ENCODE measurements around the gene TMEM236.

Gene TMEM236

GRCh38 chr10:17768496-17768895 is 16.5 kb downstream of the TMEM236 start:
- DNase-seq (ENCODE audit: low spot score) = no peak
- TF ChIP-seq CTCF (IDR thresholded peaks at IDR 0.05; ENCODE audit: borderline replicate concordance, control extremely low read depth, extremely low read depth, insufficient read depth, missing control alignments) = no peak
- in situ Hi-C loops (cut with MboI; ENCODE audit: low sequenced_read_pairs, unreplicated experiment) = no loop called here

DNA sequence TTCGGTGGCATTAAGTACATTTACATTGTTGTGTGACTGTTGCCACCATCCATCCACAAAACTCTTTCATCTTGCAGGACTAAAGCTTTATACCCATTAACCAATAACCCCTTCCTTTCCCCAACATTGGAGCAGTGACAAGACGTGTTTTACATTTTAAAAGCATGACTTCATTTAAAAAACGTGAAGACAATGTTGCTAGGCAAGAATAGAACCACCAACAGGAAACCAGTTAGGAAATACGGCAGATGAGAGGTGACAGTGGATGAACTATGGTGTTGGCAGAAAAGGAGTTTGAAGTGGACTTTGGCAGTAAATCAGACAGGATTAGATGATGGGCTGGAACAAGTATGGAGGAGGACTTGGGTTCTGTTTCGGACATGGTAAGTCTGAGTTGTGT is 17.0 kb downstream of the TMEM236 start:
- DNase-seq (ENCODE audit: low spot score) = no peak
- in situ Hi-C loops (cut with MboI; ENCODE audit: low sequenced_read_pairs, unreplicated experiment) = no loop called here
- TF ChIP-seq CTCF (IDR thresholded peaks at IDR 0.05; ENCODE audit: borderline replicate concordance, control extremely low read depth, extremely low read depth, insufficient read depth, missing control alignments) = no peak

GRCh38 chr10:17771017-17771416 is 19.0 kb downstream of the TMEM236 start:
- no peak for DNase-seq (ENCODE audit: low spot score)
- in situ Hi-C loops (cut with MboI; ENCODE audit: low sequenced_read_pairs, unreplicated experiment) = no loop called here
- TF ChIP-seq CTCF (IDR thresholded peaks at IDR 0.05; ENCODE audit: borderline replicate concordance, control extremely low read depth, extremely low read depth, insufficient read depth, missing control alignments) = no peak

GRCh38 chr10:17779784-17780183 is 27.8 kb downstream of the TMEM236 start:
- in situ Hi-C loops (cut with MboI; ENCODE audit: low sequenced_read_pairs, unreplicated experiment) = no loop called here
- no peak for DNase-seq (ENCODE audit: low spot score)
- TF ChIP-seq CTCF (IDR thresholded peaks at IDR 0.05; ENCODE audit: borderline replicate concordance, control extremely low read depth, extremely low read depth, insufficient read depth, missing control alignments) = no peak

DNA sequence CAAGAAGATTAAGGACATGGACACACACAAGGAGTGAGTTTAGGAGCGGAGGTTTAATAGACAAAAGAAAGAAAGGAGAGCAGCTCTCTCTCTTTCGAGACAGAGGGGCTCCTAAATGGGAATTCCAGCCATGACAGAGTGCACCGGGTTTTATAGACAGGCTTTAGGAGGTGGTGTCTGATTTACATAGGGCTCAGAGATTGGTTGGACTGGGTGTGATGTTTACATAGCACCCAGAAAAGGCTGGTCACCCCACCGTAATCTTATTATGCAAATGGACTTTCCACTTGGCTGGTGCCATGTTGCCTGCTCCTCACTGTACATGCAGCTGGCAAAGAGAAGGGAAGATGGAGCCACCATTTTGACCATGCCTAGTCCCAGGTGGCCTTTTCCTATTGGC is 28.7 kb downstream of the TMEM236 start:
- DNase-seq (ENCODE audit: low spot score) = no peak

GRCh38 chr10:17781856-17782255 is 29.9 kb downstream of the TMEM236 start:
- in situ Hi-C loops (cut with MboI; ENCODE audit: low sequenced_read_pairs, unreplicated experiment) = no loop called here
- no peak for TF ChIP-seq CTCF (IDR thresholded peaks at IDR 0.05; ENCODE audit: borderline replicate concordance, control extremely low read depth, extremely low read depth, insufficient read depth, missing control alignments)
- DNase-seq (ENCODE audit: low spot score) = no peak

More for the DNA sequence above, 28.7 kb downstream of the TMEM236 start:
- in situ Hi-C loops (cut with MboI; ENCODE audit: low sequenced_read_pairs, unreplicated experiment) = no loop called here
- no peak for TF ChIP-seq CTCF (IDR thresholded peaks at IDR 0.05; ENCODE audit: borderline replicate concordance, control extremely low read depth, extremely low read depth, insufficient read depth, missing control alignments)
